ENCODE measurements around the gene ATXN7. TPM values are rescaled to one million over a fixed set of nuclear protein-coding genes. Genes with fewer than 3 reads are reported as not detected.
A peak's percentile ranks its signal among the peaks of the same experiment; 100 is the strongest.

The ATXN7 gene
- total and polyA plus RNA-seq, 2 of the 13 experiments (the other 11 are each of a cell fraction or from before 2014, with no cell fraction given) = 13.8 to 20.0 TPM

DNA sequence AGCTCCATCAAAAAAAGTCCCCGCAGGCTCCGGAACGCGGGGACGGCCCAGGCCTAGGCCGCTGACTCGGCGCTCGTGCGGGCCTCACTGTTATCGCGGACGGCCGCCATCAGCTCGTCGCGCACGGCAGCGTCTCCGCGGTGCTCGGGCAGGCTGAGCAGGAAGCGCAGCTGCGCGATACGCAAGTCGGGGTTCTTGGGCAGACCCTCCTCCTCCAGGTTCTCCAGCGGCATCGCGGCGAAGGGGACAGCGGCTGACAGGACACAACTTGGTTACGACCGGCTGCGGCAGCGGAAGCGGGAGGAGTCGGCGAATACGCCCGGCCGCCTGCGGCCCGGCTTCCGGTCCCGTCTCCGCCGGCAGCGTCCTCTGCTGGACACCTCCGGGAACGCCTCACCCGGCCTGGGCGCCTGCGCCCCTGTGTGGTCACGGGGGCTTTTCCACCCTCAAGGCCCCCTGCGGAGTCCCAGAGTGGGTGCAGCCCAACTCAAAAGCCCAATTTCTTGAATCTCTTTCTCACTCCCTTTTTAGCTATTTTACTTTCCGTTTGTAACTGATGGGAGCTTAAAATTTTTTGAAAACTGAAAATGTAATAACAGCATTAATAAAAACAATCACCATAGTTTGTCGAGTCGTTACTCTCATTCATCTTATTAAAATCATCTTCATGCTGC lies 159.7 kb downstream of the ATXN7 start, which contains the start of gene PSMD6 (continued):
- TF ChIP-seq ZNF530 (CRISPR knock-in tag; IDR thresholded peaks at IDR 0.05; ENCODE audit: low read depth) (0 out of 2 replicates have a peak, but pooled peaks have one; percentile 51), TAF15 (IDR thresholded peaks at IDR 0.05; ENCODE audit: low read depth, low read length, poor library complexity, severe bottlenecking) (no peak), GPN1 (CRISPR knock-in tag; IDR thresholded peaks at IDR 0.05; ENCODE audit: borderline replicate concordance) (no peak), POLR2AphosphoS5 (IDR thresholded peaks at IDR 0.05; ENCODE audit: low read depth, low read length) (peak; percentile 79), HMG20B (CRISPR knock-in tag; conservative IDR thresholded peaks at IDR 0.05) (no peak), ZNF740 (CRISPR knock-in tag; IDR thresholded peaks at IDR 0.05) (0 out of 2 replicates have a peak, but pooled peaks have one; percentile 43), XBP1 (CRISPR knock-in tag; IDR thresholded peaks at IDR 0.05) (no peak; the same call in 1 of the 2 replicates), ZMYM2 (CRISPR knock-in tag; IDR thresholded peaks at IDR 0.05) (0 out of 2 replicates have a peak, but pooled peaks have one; percentile 18), PBX2 (CRISPR knock-in tag; IDR thresholded peaks at IDR 0.05) (no peak), REXO4 (CRISPR knock-in tag; IDR thresholded peaks at IDR 0.05; ENCODE audit: borderline replicate concordance) (no peak), ZNF468 (CRISPR knock-in tag; IDR thresholded peaks at IDR 0.05) (no peak), ELF3 (CRISPR knock-in tag; IDR thresholded peaks at IDR 0.05) (peak; percentile 34; the same call in 1 of the 2 replicates), HNF4A (CRISPR knock-in tag; IDR thresholded peaks at IDR 0.05) (no peak), PHF20 (CRISPR knock-in tag; IDR thresholded peaks at IDR 0.05) (peak; percentile 94), RAD51 (IDR thresholded peaks at IDR 0.05; ENCODE audit: borderline replicate concordance) (no peak), HOXA5 (CRISPR knock-in tag; IDR thresholded peaks at IDR 0.05) (peak; percentile 93)
- TF ChIP-seq, protein P1, sequence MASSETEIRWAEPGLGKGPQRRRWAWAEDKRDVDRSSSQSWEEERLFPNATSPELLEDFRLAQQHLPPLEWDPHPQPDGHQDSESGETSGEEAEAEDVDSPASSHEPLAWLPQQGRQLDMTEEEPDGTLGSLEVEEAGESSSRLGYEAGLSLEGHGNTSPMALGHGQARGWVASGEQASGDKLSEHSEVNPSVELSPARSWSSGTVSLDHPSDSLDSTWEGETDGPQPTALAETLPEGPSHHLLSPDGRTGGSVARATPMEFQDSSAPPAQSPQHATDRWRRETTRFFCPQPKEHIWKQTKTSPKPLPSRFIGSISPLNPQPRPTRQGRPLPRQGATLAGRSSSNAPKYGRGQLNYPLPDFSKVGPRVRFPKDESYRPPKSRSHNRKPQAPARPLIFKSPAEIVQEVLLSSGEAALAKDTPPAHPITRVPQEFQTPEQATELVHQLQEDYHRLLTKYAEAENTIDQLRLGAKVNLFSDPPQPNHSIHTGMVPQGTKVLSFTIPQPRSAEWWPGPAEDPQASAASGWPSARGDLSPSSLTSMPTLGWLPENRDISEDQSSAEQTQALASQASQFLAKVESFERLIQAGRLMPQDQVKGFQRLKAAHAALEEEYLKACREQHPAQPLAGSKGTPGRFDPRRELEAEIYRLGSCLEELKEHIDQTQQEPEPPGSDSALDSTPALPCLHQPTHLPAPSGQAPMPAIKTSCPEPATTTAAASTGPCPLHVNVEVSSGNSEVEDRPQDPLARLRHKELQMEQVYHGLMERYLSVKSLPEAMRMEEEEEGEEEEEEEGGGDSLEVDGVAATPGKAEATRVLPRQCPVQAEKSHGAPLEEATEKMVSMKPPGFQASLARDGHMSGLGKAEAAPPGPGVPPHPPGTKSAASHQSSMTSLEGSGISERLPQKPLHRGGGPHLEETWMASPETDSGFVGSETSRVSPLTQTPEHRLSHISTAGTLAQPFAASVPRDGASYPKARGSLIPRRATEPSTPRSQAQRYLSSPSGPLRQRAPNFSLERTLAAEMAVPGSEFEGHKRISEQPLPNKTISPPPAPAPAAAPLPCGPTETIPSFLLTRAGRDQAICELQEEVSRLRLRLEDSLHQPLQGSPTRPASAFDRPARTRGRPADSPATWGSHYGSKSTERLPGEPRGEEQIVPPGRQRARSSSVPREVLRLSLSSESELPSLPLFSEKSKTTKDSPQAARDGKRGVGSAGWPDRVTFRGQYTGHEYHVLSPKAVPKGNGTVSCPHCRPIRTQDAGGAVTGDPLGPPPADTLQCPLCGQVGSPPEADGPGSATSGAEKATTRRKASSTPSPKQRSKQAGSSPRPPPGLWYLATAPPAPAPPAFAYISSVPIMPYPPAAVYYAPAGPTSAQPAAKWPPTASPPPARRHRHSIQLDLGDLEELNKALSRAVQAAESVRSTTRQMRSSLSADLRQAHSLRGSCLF (CRISPR knock-in tag; IDR thresholded peaks at IDR 0.05; ENCODE audit: borderline replicate concordance) = no peak
- TF ChIP-seq, protein P2, sequence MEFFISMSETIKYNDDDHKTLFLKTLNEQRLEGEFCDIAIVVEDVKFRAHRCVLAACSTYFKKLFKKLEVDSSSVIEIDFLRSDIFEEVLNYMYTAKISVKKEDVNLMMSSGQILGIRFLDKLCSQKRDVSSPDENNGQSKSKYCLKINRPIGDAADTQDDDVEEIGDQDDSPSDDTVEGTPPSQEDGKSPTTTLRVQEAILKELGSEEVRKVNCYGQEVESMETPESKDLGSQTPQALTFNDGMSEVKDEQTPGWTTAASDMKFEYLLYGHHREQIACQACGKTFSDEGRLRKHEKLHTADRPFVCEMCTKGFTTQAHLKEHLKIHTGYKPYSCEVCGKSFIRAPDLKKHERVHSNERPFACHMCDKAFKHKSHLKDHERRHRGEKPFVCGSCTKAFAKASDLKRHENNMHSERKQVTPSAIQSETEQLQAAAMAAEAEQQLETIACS (CRISPR knock-in tag; IDR thresholded peaks at IDR 0.05) = 0 out of 2 replicates have a peak, but pooled peaks have one; percentile 34
- TF ChIP-seq, protein P3, sequence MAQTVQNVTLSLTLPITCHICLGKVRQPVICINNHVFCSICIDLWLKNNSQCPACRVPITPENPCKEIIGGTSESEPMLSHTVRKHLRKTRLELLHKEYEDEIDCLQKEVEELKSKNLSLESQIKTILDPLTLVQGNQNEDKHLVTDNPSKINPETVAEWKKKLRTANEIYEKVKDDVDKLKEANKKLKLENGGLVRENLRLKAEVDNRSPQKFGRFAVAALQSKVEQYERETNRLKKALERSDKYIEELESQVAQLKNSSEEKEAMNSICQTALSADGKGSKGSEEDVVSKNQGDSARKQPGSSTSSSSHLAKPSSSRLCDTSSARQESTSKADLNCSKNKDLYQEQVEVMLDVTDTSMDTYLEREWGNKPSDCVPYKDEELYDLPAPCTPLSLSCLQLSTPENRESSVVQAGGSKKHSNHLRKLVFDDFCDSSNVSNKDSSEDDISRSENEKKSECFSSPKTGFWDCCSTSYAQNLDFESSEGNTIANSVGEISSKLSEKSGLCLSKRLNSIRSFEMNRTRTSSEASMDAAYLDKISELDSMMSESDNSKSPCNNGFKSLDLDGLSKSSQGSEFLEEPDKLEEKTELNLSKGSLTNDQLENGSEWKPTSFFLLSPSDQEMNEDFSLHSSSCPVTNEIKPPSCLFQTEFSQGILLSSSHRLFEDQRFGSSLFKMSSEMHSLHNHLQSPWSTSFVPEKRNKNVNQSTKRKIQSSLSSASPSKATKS (CRISPR knock-in tag; IDR thresholded peaks at IDR 0.05) = 0 out of 2 replicates have a peak, but pooled peaks have one; percentile 27

All from HepG2 (cell line).